Neuronal stem cell (in vitro differentiated cells): ENCODE measurements around the gene TF.

Experiments
- DNase-seq: peaks from one replicate; pipeline ENCODE4 v3.0.0-alpha.2; 2013; ENCODE audit warnings: low spot score
- H2AFZ ChIP-seq: one replicate; pipeline ENCODE4 v1.6.1; 2013; ENCODE audit warnings: mild to moderate bottlenecking, low read length, inconsistent platforms
- H2AK5ac ChIP-seq: 2 replicates; pipeline ENCODE4 v1.6.1; 2013; ENCODE audit warnings: low read depth, mild to moderate bottlenecking, inconsistent platforms, low read length, moderate library complexity, mixed read lengths
- H2BK120ac ChIP-seq: 2 replicates; pipeline ENCODE4 v1.6.1; 2013; ENCODE audit warnings: low read depth, mild to moderate bottlenecking, inconsistent platforms, low read length, moderate library complexity, mixed read lengths
- H2BK12ac ChIP-seq: one replicate; pipeline ENCODE4 v1.6.1; 2013; ENCODE audit warnings: low read length, inconsistent platforms
- H2BK15ac ChIP-seq: 2 replicates; pipeline ENCODE4 v1.6.1; 2013; ENCODE audit warnings: mild to moderate bottlenecking, low read length, inconsistent platforms, mixed read lengths
- H2BK5ac ChIP-seq: one replicate; pipeline ENCODE4 v1.6.1; 2013; ENCODE audit warnings: inconsistent platforms, mild to moderate bottlenecking, low read length, moderate library complexity
- H3K14ac ChIP-seq: one replicate; pipeline ENCODE4 v1.6.1; 2013; ENCODE audit warnings: low read length, inconsistent platforms
- H3K18ac ChIP-seq: 2 replicates; pipeline ENCODE4 v1.6.1; 2013; ENCODE audit warnings: low read length, inconsistent platforms
- H3K23ac ChIP-seq: 2 replicates; pipeline ENCODE4 v1.6.1; 2013; ENCODE audit warnings: low read depth, mild to moderate bottlenecking, mixed read lengths, low read length, inconsistent platforms; ENCODE audit not compliant: poor library complexity
- H3K27ac ChIP-seq: replicated peaks from 3 replicates; pipeline ENCODE4 v1.5.1; 2013; ENCODE audit warnings: low read length, inconsistent platforms
- H3K27me3 ChIP-seq, 3 experiments: 2 replicates each; pipeline ENCODE4 v1.6.1; 2013; ENCODE audit warnings: low read length in 3 of 3, mild to moderate bottlenecking in 2 of 3, inconsistent platforms in 1 of 3, low read depth in 1 of 3, mixed read lengths in 1 of 3, moderate library complexity in 1 of 3; ENCODE audit not compliant: control insufficient read depth in 3 of 3, insufficient read depth in 3 of 3
- H3K36me3 ChIP-seq, 2 donors: replicated peaks in 1 of 2; 2 replicates each; pipeline ENCODE4 v1.6.1; 2013; ENCODE audit warnings: low read length in 2 of 2; ENCODE audit not compliant: control insufficient read depth in 2 of 2, insufficient read depth in 2 of 2
- H3K4ac ChIP-seq: 2 replicates; pipeline ENCODE4 v1.6.1; 2013; ENCODE audit warnings: inconsistent platforms, mild to moderate bottlenecking, low read length, moderate library complexity
- H3K4me1 ChIP-seq, 2 donors: 1 replicate in 1 of 2; 2 replicates in 1 of 2; pipeline ENCODE4 v1.6.1; 2013; ENCODE audit warnings: low read length in 2 of 2, low read depth in 1 of 2; ENCODE audit not compliant: control insufficient read depth in 2 of 2, insufficient read depth in 1 of 2
- H3K4me2 ChIP-seq: one replicate; pipeline ENCODE4 v1.6.1; 2013; ENCODE audit warnings: mild to moderate bottlenecking, low read length, inconsistent platforms; ENCODE audit not compliant: insufficient read depth, poor library complexity, severe bottlenecking
- H3K4me3 ChIP-seq, 2 donors: 2 replicates each; pipeline ENCODE4 v1.5.1; 2013; ENCODE audit warnings: low read length in 2 of 2, mild to moderate bottlenecking in 2 of 2, inconsistent platforms in 1 of 2, moderate library complexity in 1 of 2
- H3K79me1 ChIP-seq: one replicate; pipeline ENCODE4 v1.6.1; 2013; ENCODE audit warnings: low read depth, mild to moderate bottlenecking, inconsistent platforms, low read length, moderate library complexity
- H3K9ac ChIP-seq: one replicate; pipeline ENCODE4 v1.6.1; 2013; ENCODE audit warnings: mild to moderate bottlenecking, low read depth, low read length, inconsistent platforms; ENCODE audit not compliant: poor library complexity
- H3K9me3 ChIP-seq, 2 donors: replicated peaks in 1 of 2; 2 replicates each; pipeline versions ENCODE3 to v1.6.1; 2013; ENCODE audit warnings: low read length in 2 of 2, mild to moderate bottlenecking in 2 of 2, inconsistent platforms in 1 of 2, low read depth in 1 of 2, mixed read lengths in 1 of 2, moderate library complexity in 1 of 2; ENCODE audit not compliant: control insufficient read depth in 2 of 2, insufficient read depth in 1 of 2
- H4K8ac ChIP-seq: one replicate; pipeline ENCODE4 v1.6.1; 2013; ENCODE audit warnings: low read depth, mild to moderate bottlenecking, inconsistent platforms, low read length, moderate library complexity
- H4K91ac ChIP-seq: one replicate; pipeline ENCODE4 v1.6.1; 2013; ENCODE audit warnings: low read length, low read depth, mild to moderate bottlenecking, inconsistent platforms; ENCODE audit not compliant: poor library complexity
- WGBS, 2 donors: extraction: QIAGEN DNeasy Blood & Tissue Kit; methylation state at CpG; one replicate each; pipeline ENCODE4 v1.1.7; 2013; ENCODE audit warnings: missing lambda C conversion rate in 2 of 2, mixed read lengths in 1 of 2; ENCODE audit not compliant: insufficient read length in 2 of 2, insufficient replicate concordance in 1 of 2; ENCODE audit errors: extremely low coverage in 2 of 2; 5-methylcytosine and 5-hydroxymethylcytosine counted together

Gene TF

GRCh38 chr3:133783762-133784161, 37.6 kb downstream of the TF start:
- Histone ChIP-seq H2BK5ac (peak overlapping the region; percentile 53), H3K4me3 (peak overlapping the region in 1 of 2 donors; percentile 58), H4K91ac (no peak overlapping the region), H3K4ac (no peak overlapping the region), H3K14ac (peak overlapping the region; percentile 82), H3K27me3 (peaks cover 0 to 9% (median 0%) of the 10 kb centered on the region in 3 experiments), H2BK120ac (no peak overlapping the region), H3K9me3 (peaks cover 0 to 7% of the 10 kb centered on the region in 2 donors), H2BK15ac (no peak overlapping the region), H3K36me3 (no peaks in the 10 kb centered on the region), H2AFZ (no peak overlapping the region), H4K8ac (no peak overlapping the region), H2BK12ac (peak overlapping the region; percentile 58), H3K4me2 (no peak overlapping the region), H3K23ac (peak overlapping the region; percentile 43), H2AK5ac (peak overlapping the region; percentile 96), H3K18ac (peak overlapping the region; percentile 17), H3K27ac (no peak overlapping the region), H3K4me1 (no peaks in the 10 kb centered on the region), H3K79me1 (no peaks in the 10 kb centered on the region), H3K9ac (no peak overlapping the region)
- no peak for DNase-seq
- no CpG with 5 or more reads among the region's 32 CpGs for WGBS, 2 donors

- H4K91ac ChIP-seq: no peak overlapping the region
- no peak overlapping the region for H2AFZ ChIP-seq
- H2BK12ac ChIP-seq: no peak overlapping the region
- no peak overlapping the region for H3K9ac ChIP-seq
- H3K4ac ChIP-seq: no peak overlapping the region
- no peaks in the 10 kb centered on the region for H3K4me1 ChIP-seq
- no peak overlapping the region for H3K23ac ChIP-seq
- no peak overlapping the region for H2BK120ac ChIP-seq
- H3K9me3 ChIP-seq: peaks cover 9 to 21% of the 10 kb centered on the region in 2 donors
- H3K27me3 ChIP-seq: peaks cover 0 to 1% (median 0%) of the 10 kb centered on the region in 3 experiments
- no peak overlapping the region for H3K4me3 ChIP-seq
- no CpG with 5 or more reads among the region's 2 CpGs for WGBS, 2 donors
- H3K18ac ChIP-seq: no peak overlapping the region
- H3K27ac ChIP-seq: no peak overlapping the region
- H3K4me2 ChIP-seq: no peak overlapping the region
- no peak overlapping the region for H2BK15ac ChIP-seq
- H2AK5ac ChIP-seq: no peak overlapping the region
- H3K14ac ChIP-seq: no peak overlapping the region
- DNase-seq: no peak
- H2BK5ac ChIP-seq: no peak overlapping the region
- no peak overlapping the region for H4K8ac ChIP-seq
- H3K36me3 ChIP-seq: no peaks in the 10 kb centered on the region
- no peaks in the 10 kb centered on the region for H3K79me1 ChIP-seq
Measured at GRCh38 chr3:133788024-133788423, 41.8 kb downstream of the TF start.

- 100% methylated on average over 2 of the region's 9 CpGs; no CpG with 5 or more reads in 1 of the 2 donors for WGBS, 2 donors
- H2BK12ac ChIP-seq: no peak overlapping the region
- H2AK5ac ChIP-seq: no peak overlapping the region
- H3K27ac ChIP-seq: no peak overlapping the region
- no peak overlapping the region for H3K23ac ChIP-seq
- H4K91ac ChIP-seq: no peak overlapping the region
- H3K27me3 ChIP-seq: no peaks in the 10 kb centered on the region
- no peaks in the 10 kb centered on the region for H3K79me1 ChIP-seq
- no peak overlapping the region for H4K8ac ChIP-seq
- H3K9ac ChIP-seq: no peak overlapping the region
- no peak overlapping the region for H2BK120ac ChIP-seq
- no peak overlapping the region for H3K4me2 ChIP-seq
- H3K4me1 ChIP-seq: no peaks in the 10 kb centered on the region
- H2BK5ac ChIP-seq: no peak overlapping the region
- no peak overlapping the region for H3K14ac ChIP-seq
- H2AFZ ChIP-seq: no peak overlapping the region
- no peak overlapping the region for H3K4ac ChIP-seq
- no peak overlapping the region for H2BK15ac ChIP-seq
- H3K18ac ChIP-seq: no peak overlapping the region
- H3K36me3 ChIP-seq: no peaks in the 10 kb centered on the region
- DNase-seq: peak; percentile 44
- H3K4me3 ChIP-seq: no peak overlapping the region
- peaks cover 7 to 23% of the 10 kb centered on the region in 2 donors for H3K9me3 ChIP-seq
Measured at GRCh38 chr3:133792171-133792763, 46.1 kb downstream of the TF start.

- H3K27ac ChIP-seq: no peak overlapping the region
- H3K36me3 ChIP-seq: no peaks in the 10 kb centered on the region
- no peak overlapping the region for H3K9ac ChIP-seq
- H2AK5ac ChIP-seq: no peak overlapping the region
- H2AFZ ChIP-seq: no peak overlapping the region
- H2BK5ac ChIP-seq: no peak overlapping the region
- H4K91ac ChIP-seq: no peak overlapping the region
- H3K18ac ChIP-seq: no peak overlapping the region
- no peak overlapping the region for H2BK12ac ChIP-seq
- no peak overlapping the region for H2BK120ac ChIP-seq
- no peak overlapping the region for H3K14ac ChIP-seq
- H4K8ac ChIP-seq: no peak overlapping the region
- H2BK15ac ChIP-seq: no peak overlapping the region
- no peak overlapping the region for H3K4ac ChIP-seq
- H3K27me3 ChIP-seq: peaks cover 0 to 16% (median 0%) of the 10 kb centered on the region in 3 experiments
- no peaks in the 10 kb centered on the region for H3K4me1 ChIP-seq
- DNase-seq: no peak
- no CpG with 5 or more reads among the region's 3 CpGs for WGBS, 2 donors
- no peak overlapping the region for H3K4me3 ChIP-seq
- H3K9me3 ChIP-seq: peaks cover 3 to 6% of the 10 kb centered on the region in 2 donors
- no peak overlapping the region for H3K4me2 ChIP-seq
- H3K79me1 ChIP-seq: no peaks in the 10 kb centered on the region
- H3K23ac ChIP-seq: no peak overlapping the region
Measured at GRCh38 chr3:133797396-133798105, 51.4 kb downstream of the TF start.
